Immature natural killer cell (primary cell): Measurements from ENCODE around the gene SYT12. TPM values are rescaled to one million over a fixed set of nuclear protein-coding genes. Genes with fewer than 3 reads are reported as not detected.

Experiments
- DNase-seq, 3 donors: peaks; one replicate each; pipeline ENCODE4 v3.0.0; 2022; ENCODE audit warnings: mixed read lengths in 1 of 3
- H3K27ac Mint-ChIP-seq, 6 donors: one replicate each; pipeline ENCODE4 v1.8.0; 2020; ENCODE audit warnings: mixed read lengths in 6 of 6, mild to moderate bottlenecking in 5 of 6, inconsistent platforms in 4 of 6, moderate library complexity in 3 of 6
- H3K27me3 Mint-ChIP-seq, 3 donors: one replicate each; pipeline ENCODE4 v1.8.0; 2020 to 2021; ENCODE audit warnings: low read depth in 3 of 3, mild to moderate bottlenecking in 3 of 3, mixed read lengths in 3 of 3, moderate library complexity in 3 of 3, inconsistent platforms in 1 of 3
- H3K36me3 Mint-ChIP-seq, 3 donors: one replicate each; pipeline ENCODE4 v1.8.0; 2020; ENCODE audit warnings: mixed read lengths in 3 of 3, inconsistent platforms in 2 of 3, mild to moderate bottlenecking in 2 of 3
- H3K4me1 Mint-ChIP-seq, 2 donors: one replicate each; pipeline ENCODE4 v1.8.0; 2020; ENCODE audit warnings: inconsistent platforms in 2 of 2, mild to moderate bottlenecking in 2 of 2, mixed read lengths in 2 of 2, moderate library complexity in 1 of 2
- H3K4me3 Mint-ChIP-seq, 5 donors: one replicate each; pipeline ENCODE4 v1.8.0; 2020; ENCODE audit warnings: mild to moderate bottlenecking in 5 of 5, mixed read lengths in 5 of 5, inconsistent platforms in 3 of 5, moderate library complexity in 3 of 5
- H3K9me3 Mint-ChIP-seq, 6 donors: one replicate each; pipeline ENCODE4 v1.8.0; 2020; ENCODE audit warnings: mild to moderate bottlenecking in 6 of 6, mixed read lengths in 6 of 6, inconsistent platforms in 4 of 6, moderate library complexity in 3 of 6
- polyA plus RNA-seq, 3 donors: library from polyadenylated mRNA; unstranded; fragments of 300-500 nt; fragmentation: Illumina TruSeq; gene quantifications; one replicate each; pipeline ENCODE4 v1.2.3, GENCODE V29; 2021

The SYT12 gene
- polyA plus RNA-seq, 3 donors from 2014 or later: not detected

GRCh38 chr11:67006029-67006884 lies 16.7 kb upstream of the SYT12 start:
- Mint-ChIP-seq H3K27me3 (peaks cover 0 to 4% (median 0%) of the 10 kb centered on the region in 3 donors), H3K9me3 (no peaks in the 10 kb centered on the region), H3K4me3 (no peak overlapping the region), H3K4me1 (no peaks in the 10 kb centered on the region), H3K27ac (no peak overlapping the region), H3K36me3 (no peaks in the 10 kb centered on the region)
- DNase-seq: no peak

- Mint-ChIP-seq H3K27me3 (peaks cover 0 to 4% (median 0%) of the 10 kb centered on the region in 3 donors), H3K27ac (no peak overlapping the region), H3K4me3 (no peak overlapping the region), H3K9me3 (no peaks in the 10 kb centered on the region), H3K36me3 (no peaks in the 10 kb centered on the region), H3K4me1 (no peaks in the 10 kb centered on the region)
- DNase-seq: no peak
Observed at GRCh38 chr11:67007126-67007525, 15.8 kb upstream of the SYT12 start.

GRCh38 chr11:67010296-67010905 lies 12.5 kb upstream of the SYT12 start:
- no peaks in the 10 kb centered on the region for H3K9me3 Mint-ChIP-seq
- no peak overlapping the region for H3K27ac Mint-ChIP-seq
- peaks cover 0 to 8% (median 2%) of the 10 kb centered on the region in 3 donors for H3K27me3 Mint-ChIP-seq
- no peak overlapping the region for H3K4me3 Mint-ChIP-seq
- no peaks in the 10 kb centered on the region for H3K4me1 Mint-ChIP-seq
- no peaks in the 10 kb centered on the region for H3K36me3 Mint-ChIP-seq
- DNase-seq: no peak

- H3K27ac Mint-ChIP-seq: no peak overlapping the region
- no peaks in the 10 kb centered on the region for H3K36me3 Mint-ChIP-seq
- H3K9me3 Mint-ChIP-seq: no peaks in the 10 kb centered on the region
- peaks cover 2 to 7% (median 3%) of the 10 kb centered on the region in 3 donors for H3K27me3 Mint-ChIP-seq
- no peak for DNase-seq
- no peaks in the 10 kb centered on the region for H3K4me1 Mint-ChIP-seq
- H3K4me3 Mint-ChIP-seq: no peak overlapping the region
Observed at GRCh38 chr11:67013511-67014045, 9.4 kb upstream of the SYT12 start.

GRCh38 chr11:67014343-67014742 lies 8.6 kb upstream of the SYT12 start:
- Mint-ChIP-seq H3K4me3 (no peak overlapping the region), H3K27ac (no peak overlapping the region), H3K36me3 (peaks cover 0 to 3% (median 0%) of the 10 kb centered on the region in 3 donors)

GRCh38 chr11:67015048-67015447 lies 7.9 kb upstream of the SYT12 start:
- Mint-ChIP-seq H3K27ac (no peak overlapping the region), H3K36me3 (peaks cover 0 to 3% (median 0%) of the 10 kb centered on the region in 3 donors), H3K9me3 (no peaks in the 10 kb centered on the region), H3K27me3 (peaks cover 4 to 10% (median 9%) of the 10 kb centered on the region in 3 donors), H3K4me1 (no peaks in the 10 kb centered on the region), H3K4me3 (no peak overlapping the region)
- no peak for DNase-seq

More at GRCh38 chr11:67014343-67014742, 8.6 kb upstream of the SYT12 start:
- DNase-seq: no peak
- Mint-ChIP-seq H3K27me3 (peaks cover 4 to 7% (median 5%) of the 10 kb centered on the region in 3 donors), H3K4me1 (no peaks in the 10 kb centered on the region), H3K9me3 (no peaks in the 10 kb centered on the region)

GRCh38 chr11:67016550-67016949 lies 6.4 kb upstream of the SYT12 start:
- Mint-ChIP-seq H3K4me1 (no peaks in the 10 kb centered on the region), H3K27ac (no peak overlapping the region), H3K36me3 (peaks cover 0 to 3% (median 0%) of the 10 kb centered on the region in 3 donors), H3K9me3 (no peaks in the 10 kb centered on the region), H3K4me3 (no peak overlapping the region), H3K27me3 (peaks cover 7 to 19% (median 11%) of the 10 kb centered on the region in 3 donors)
- DNase-seq: no peak

GRCh38 chr11:67020949-67021348 lies 2.0 kb upstream of the SYT12 start:
- peaks cover 0 to 3% (median 0%) of the 10 kb centered on the region in 3 donors for H3K36me3 Mint-ChIP-seq
- peaks cover 13 to 29% (median 26%) of the 10 kb centered on the region in 3 donors for H3K27me3 Mint-ChIP-seq
- H3K4me1 Mint-ChIP-seq: peaks cover 26 to 31% of the 10 kb centered on the region in 2 donors
- H3K9me3 Mint-ChIP-seq: no peaks in the 10 kb centered on the region
- no peak for DNase-seq
- H3K27ac Mint-ChIP-seq: no peak overlapping the region
- H3K4me3 Mint-ChIP-seq: no peak overlapping the region

GRCh38 chr11:67022341-67022933 lies 497 bp upstream of the SYT12 start:
- Mint-ChIP-seq H3K27ac (no peak overlapping the region), H3K27me3 (peaks cover 16 to 29% (median 26%) of the 10 kb centered on the region in 3 donors), H3K4me3 (peak overlapping the region; percentile 58 to 84 (median 71)), H3K9me3 (no peaks in the 10 kb centered on the region), H3K4me1 (peaks cover 26 to 31% of the 10 kb centered on the region in 2 donors), H3K36me3 (peaks cover 0 to 3% (median 0%) of the 10 kb centered on the region in 3 donors)
- no peak for DNase-seq

GRCh38 chr11:67023957-67024353 lies 1.0 kb downstream of the SYT12 start:
- Mint-ChIP-seq H3K36me3 (peaks cover 0 to under 1% (median 0%) of the 10 kb centered on the region in 3 donors), H3K4me3 (peak overlapping the region; percentile 60 to 81 (median 72)), H3K9me3 (no peaks in the 10 kb centered on the region), H3K4me1 (peaks cover 26 to 31% of the 10 kb centered on the region in 2 donors), H3K27me3 (peaks cover 14 to 28% (median 26%) of the 10 kb centered on the region in 3 donors), H3K27ac (no peak overlapping the region)
- no peak for DNase-seq

- peak; percentile 45 to 54 (median 48) for DNase-seq
- Mint-ChIP-seq H3K4me1 (peaks cover 26 to 31% of the 10 kb centered on the region in 2 donors), H3K27ac (peak overlapping the region in 3 of 6 donors; percentile 43 to 80 (median 53)), H3K36me3 (no peaks in the 10 kb centered on the region), H3K4me3 (peak overlapping the region; percentile 30 to 69 (median 60)), H3K27me3 (peaks cover 10 to 28% (median 26%) of the 10 kb centered on the region in 3 donors), H3K9me3 (no peaks in the 10 kb centered on the region)
Observed at GRCh38 chr11:67024410-67024809, 1.5 kb downstream of the SYT12 start.

GRCh38 chr11:67024966-67025365 lies 2.0 kb downstream of the SYT12 start:
- no peak for DNase-seq
- H3K27me3 Mint-ChIP-seq: peaks cover 8 to 28% (median 24%) of the 10 kb centered on the region in 3 donors
- peak overlapping the region in 1 of 6 donors; percentile 53 for H3K27ac Mint-ChIP-seq
- no peaks in the 10 kb centered on the region for H3K36me3 Mint-ChIP-seq
- H3K9me3 Mint-ChIP-seq: no peaks in the 10 kb centered on the region
- H3K4me3 Mint-ChIP-seq: peak overlapping the region in 2 of 5 donors; percentile 29 to 60
- H3K4me1 Mint-ChIP-seq: peaks cover 26 to 31% of the 10 kb centered on the region in 2 donors

GRCh38 chr11:67025750-67026149 lies 2.8 kb downstream of the SYT12 start:
- no peak overlapping the region for H3K4me3 Mint-ChIP-seq
- H3K27ac Mint-ChIP-seq: no peak overlapping the region

More at GRCh38 chr11:67025750-67026149, 2.8 kb downstream of the SYT12 start:
- Mint-ChIP-seq H3K27me3 (peaks cover 8 to 28% (median 17%) of the 10 kb centered on the region in 3 donors), H3K36me3 (no peaks in the 10 kb centered on the region), H3K4me1 (peaks cover 26 to 31% of the 10 kb centered on the region in 2 donors), H3K9me3 (no peaks in the 10 kb centered on the region)
- no peak for DNase-seq
